GM23338 (cell line): ENCODE data around the gene GSS.

Experiments used
- CREB1 ChIP-seq: fragments of 250-450 bp; sonication (Bioruptor Pico); IDR thresholded peaks from 2 replicates; pipeline ENCODE4 v1.5.0; 2020; ENCODE audit warnings: low read depth, mild to moderate bottlenecking, moderate library complexity
- CTCF ChIP-seq, 2 experiments: fragments of 200-600 bp in 1 of 2; sonication (generic) in 1 of 2; conservative IDR thresholded peaks; 2 replicates each; pipeline versions ENCODE4 v1.5.1 to v1.6.1; 2016 to 2017; ENCODE audit warnings: antibody characterized with exemption in 2 of 2, low read depth in 2 of 2, mild to moderate bottlenecking in 2 of 2, moderate library complexity in 1 of 2

GRCh38 chr20:34970846-34971560, 15.4 kb upstream of the GSS start:
- TF ChIP-seq CTCF (conservative IDR thresholded peaks at IDR 0.05; ENCODE audit: low read depth in 2 of 2), result no peak
- no peak for TF ChIP-seq CREB1
